Activated CD8-positive, alpha-beta memory T cell treated with anti-CD3 and anti-CD28 coated beads for 24 hours (primary cell): ENCODE results near the gene CD93.

ENCODE experiments used
- DNase-seq: peaks from one replicate; pipeline ENCODE4 v3.0.0-alpha.2; 2020

Gene CD93

GRCh38 chr20:23119456-23120216 lies 33.5 kb upstream of the CD93 start:
- DNase-seq = no peak

DNA sequence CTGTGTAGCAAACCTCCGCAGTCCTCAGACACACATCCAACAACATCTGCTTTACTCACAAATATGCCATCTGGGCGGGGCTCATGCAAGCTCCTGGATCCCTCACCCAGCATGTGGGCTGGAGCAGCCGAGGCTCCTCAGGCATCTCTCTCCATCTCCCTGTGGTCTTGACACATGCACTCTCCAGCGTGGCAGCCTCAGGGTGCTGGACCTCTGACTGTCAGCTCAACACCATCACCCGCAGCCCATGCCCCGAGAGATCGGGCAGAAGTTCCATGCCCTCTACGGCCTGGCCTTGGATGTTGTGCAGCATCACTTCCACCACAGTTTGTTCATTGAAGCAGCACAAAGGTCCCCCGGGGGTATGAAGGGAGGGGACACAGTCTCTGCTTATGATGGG lies 32.6 kb upstream of the CD93 start:
- no peak for DNase-seq

DNA sequence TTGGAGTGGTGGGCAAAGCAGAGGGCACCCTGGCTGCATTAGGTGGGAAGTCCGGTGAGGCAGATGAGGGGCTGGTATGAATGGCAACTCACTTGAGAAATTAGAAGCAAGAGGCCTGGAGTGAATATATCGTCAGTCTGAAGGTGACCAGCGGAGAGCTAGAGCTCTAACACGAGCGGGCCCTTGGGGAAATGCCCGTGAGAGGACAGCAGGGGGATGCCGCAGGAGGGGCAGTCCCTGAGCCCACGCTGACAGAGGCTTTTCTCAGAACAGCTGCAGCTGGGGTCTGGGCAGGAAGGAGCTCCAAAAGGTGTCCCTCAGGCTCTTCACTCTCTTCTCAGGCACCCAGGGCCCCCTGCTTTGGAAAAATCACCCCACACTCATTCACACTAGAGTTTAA lies 32.0 kb upstream of the CD93 start:
- DNase-seq = no peak

DNA sequence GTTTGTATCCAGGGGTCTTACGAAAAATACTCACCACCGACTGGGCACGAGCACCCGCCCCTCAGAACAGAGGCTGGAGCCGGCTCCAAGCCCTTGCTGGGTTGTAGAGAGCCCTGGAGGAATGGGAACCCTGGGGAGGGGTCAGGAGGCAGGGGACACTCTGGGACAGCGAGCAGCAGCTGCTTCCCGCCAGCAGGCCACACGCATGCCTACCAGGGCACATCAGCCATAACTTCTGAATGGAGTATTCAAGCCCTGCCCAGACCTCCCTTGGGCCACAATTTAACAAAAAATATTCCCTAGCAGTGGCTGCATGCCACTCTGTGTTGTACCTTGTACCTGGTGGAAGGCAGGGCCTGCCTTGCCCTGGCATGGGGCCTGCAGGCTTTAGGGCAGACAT lies 31.6 kb upstream of the CD93 start:
- no peak for DNase-seq

DNA sequence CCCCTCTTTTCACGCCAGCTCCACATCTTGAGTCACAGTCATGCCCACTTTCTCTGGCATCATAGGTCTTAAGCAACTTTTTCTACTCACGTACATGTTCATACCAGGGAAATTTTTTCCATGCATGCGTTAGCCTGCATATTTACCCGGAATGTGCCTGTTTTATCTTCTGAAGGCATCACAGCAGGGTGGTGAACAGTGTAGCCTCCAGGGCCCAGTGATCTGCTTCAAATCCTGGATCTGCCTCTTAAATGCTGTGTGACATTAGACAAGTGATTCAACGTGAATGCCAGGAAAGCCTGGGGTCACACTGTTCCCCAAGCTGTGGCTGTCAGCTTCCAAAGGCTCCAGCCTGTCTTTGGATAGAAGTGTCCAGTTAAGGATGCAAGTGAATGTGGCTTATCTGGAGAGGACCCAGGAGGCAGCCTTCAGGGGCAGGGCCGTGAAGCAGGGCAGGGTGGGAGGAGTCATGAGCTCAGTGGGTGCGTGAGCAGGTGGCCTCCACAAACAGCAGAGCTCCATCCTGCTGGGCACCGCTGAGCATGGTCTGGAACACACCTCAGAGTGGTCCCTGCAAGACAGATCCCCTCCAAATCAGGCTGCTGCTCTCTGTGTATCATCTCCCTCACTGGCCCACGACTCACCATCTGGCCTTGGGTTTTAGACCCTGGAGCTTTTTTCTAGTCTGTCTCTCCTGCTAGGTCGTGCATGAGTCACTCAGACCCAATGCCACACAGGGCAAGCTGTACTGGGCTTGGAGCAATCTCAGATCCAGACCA lies 30.4 kb upstream of the CD93 start:
- no peak for DNase-seq

DNA sequence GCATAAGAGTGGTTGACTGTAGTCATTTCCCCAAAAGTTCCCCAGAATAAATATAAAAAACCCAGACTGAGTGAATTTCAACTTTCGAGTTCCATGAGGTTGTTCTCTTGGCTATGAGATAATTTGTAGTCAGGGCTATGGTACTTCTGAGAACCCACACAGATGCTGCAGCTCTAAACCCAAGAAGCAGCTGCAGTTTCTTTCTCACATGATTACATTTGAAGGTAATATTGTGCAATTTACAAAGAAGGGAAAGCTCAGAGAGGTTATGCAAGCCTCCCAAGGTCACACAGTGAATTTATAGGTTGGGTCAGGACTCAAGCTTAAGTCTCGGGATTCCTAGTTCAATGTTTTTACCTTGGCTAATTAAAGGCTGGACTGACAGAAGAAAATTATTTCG lies 29.7 kb upstream of the CD93 start:
- DNase-seq = no peak

DNA sequence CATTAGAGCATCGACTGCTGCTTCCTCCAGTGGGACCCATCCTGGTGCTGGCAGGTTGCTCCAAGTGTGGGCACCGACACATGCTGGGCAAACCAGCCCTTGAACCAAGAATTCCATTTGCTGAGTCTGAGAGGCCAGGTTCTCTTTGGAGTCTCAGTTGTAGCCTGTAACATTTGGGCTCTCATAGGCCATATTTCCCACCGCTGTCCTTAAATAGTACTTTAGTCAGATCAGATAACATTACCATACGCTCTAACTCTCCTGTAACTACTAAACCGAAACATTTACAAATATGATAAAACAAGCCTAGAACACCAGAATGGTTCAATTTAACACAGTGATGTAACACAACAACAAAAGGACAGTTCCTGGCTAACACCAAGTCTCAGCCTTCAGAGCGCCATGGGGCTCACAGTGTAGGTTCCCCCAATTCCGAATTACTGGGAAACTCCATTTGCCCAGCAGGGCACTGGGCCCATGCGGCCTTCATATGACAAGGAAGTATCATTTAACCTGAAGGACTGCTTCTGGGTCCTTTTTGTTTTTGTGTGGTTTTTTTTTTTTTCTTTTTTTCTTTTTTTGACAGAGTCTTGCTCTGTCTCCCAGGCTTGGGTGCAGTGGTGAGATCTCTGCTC lies 28.4 kb upstream of the CD93 start:
- DNase-seq = no peak

- DNase-seq = no peak
These were observed 27.9 kb upstream of the CD93 start for GRCh38 chr20:23114018-23114417.

- no peak for DNase-seq
These were observed 26.5 kb upstream of the CD93 start for GRCh38 chr20:23112595-23112994.

- DNase-seq = no peak
These were observed 25.8 kb upstream of the CD93 start for GRCh38 chr20:23111944-23112342.

- no peak for DNase-seq
These were observed 25.3 kb upstream of the CD93 start for GRCh38 chr20:23111307-23111943.

DNA sequence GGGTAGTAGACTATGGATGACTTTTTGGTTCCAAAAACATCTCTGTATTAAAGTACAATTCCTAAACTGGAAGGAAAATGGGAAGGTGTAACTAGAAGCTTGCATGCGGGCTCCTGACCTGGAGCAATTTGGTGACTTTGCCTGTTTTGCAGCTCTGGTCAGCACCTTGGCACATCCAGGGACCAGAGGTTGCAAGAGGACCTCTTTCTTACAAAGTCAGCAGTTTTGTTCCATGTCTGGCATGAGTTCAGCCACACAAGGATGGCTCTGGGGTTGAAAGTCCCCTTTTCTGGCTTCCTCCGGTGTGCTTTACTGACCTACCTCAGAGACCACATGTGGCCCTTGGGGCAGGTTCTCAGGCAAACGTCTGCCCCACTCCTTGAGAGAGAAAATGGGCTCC lies 22.7 kb upstream of the CD93 start:
- DNase-seq = no peak

DNA sequence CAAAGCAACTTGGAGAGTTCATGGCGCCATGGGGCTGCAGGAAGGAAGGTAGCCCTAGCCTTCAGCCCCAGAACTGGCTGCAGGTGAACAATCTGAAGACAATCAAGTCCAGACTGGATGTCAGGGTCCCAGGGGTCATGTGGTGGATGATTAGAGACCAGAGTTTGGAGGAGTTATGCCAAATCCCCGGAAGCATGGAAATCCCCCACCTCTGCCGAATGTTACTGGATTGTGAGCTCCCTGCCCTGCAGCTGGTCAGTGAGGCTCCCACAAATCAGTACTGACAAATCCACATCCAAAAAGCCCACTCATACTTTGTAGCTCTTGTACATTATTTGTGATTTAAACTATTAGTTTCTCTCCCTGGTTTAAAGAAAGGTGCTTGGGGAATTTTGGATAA lies 21.3 kb upstream of the CD93 start:
- DNase-seq = no peak

GRCh38 chr20:23106271-23106851 lies 20.2 kb upstream of the CD93 start:
- no peak for DNase-seq

DNA sequence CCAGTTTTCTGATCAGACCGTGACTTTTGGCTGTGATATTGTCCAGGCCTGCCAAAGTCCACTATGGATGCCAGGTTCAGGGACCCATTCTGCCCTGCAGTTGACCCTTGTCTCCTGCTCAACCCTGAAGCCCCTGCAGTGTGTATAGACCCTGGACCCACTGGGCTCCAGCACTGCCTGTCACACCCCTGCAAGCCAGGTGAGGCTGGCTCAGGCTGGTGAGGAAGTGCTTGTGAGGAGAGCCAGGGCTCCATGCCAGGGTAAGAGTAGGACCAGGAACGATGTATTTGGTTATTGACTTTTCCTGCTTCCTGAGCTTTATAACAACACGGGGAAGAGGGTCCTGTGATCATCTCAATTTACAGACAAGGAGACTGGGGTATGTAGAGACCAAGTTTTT lies 19.1 kb upstream of the CD93 start:
- no peak for DNase-seq

DNA sequence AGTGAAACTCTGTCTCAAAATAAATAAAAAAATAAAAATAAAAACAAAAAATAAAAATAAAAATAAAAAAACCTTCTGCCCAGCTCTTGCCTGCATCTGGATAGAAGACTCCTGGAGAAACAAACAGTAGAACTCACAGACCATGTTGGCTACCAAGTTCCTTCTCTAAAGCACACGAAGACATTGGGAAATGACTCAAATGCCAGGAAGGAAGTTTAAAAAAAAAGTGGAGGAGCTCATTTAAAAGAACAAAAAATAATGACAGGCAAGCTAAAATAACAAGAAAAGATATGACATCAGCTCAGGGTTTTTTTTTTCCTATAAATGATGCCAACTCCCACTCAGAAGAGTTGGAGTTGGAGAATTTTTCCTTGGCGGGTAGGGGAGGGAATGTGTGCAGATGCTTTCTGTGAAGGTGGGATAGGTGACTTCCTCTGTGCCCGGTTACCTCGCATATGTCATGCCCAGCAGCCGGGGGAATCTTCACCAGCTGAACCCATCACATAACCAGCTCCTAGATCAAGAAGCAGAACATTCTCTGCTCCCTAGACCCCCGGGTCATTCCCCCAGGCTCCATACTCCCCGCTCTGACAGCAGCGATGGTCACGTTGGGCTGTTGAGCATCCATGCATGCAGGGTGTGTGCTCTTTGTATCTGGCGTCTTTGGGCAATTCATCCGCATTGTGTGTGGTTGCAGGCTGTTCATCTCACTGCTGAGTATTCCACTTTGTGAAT lies 17.3 kb upstream of the CD93 start:
- no peak for DNase-seq

GRCh38 chr20:23101696-23102406 lies 15.7 kb upstream of the CD93 start:
- DNase-seq = no peak

GRCh38 chr20:23100720-23101107 lies 14.6 kb upstream of the CD93 start:
- DNase-seq = no peak

GRCh38 chr20:23099791-23100719 lies 13.9 kb upstream of the CD93 start:
- no peak for DNase-seq
